Medulla oblongata (tissue), 1 donor: ENCODE measurements around the gene SH3BGRL.

Experiments used
- DNase-seq: peaks from one replicate; pipeline ENCODE4 v3.0.0-alpha.2; 2015; ENCODE audit errors: extremely low spot score

Gene SH3BGRL

GRCh38 chrX:81201671-81202455, at the start of gene SH3BGRL, which contains the start of gene HMGN5:
SH3BGRL (plus strand) TSS chrX:81202102; CDS start chrX:81202201, 99 bp downstream.
HMGN5 (minus strand) TSS chrX:81201913; CDS start chrX:81121549, 80,364 bp downstream.
- peak; percentile 79 for DNase-seq

- no peak for DNase-seq
These were observed 33.5 kb upstream of the SH3BGRL start for GRCh38 chrX:81168391-81168790.

GRCh38 chrX:81174286-81174685, 27.6 kb upstream of the SH3BGRL start:
- peak; percentile 37 for DNase-seq

GRCh38 chrX:81195259-81195658, 6.6 kb upstream of the SH3BGRL start:
- DNase-seq = no peak

GRCh38 chrX:81195712-81196111, 6.2 kb upstream of the SH3BGRL start:
- DNase-seq = peak; percentile 65

- DNase-seq = peak; percentile 5
These were observed 831 bp upstream of the SH3BGRL start for GRCh38 chrX:81201071-81201470.

GRCh38 chrX:81202456-81202819, 536 bp downstream of the SH3BGRL start:
- no peak for DNase-seq

- DNase-seq = no peak
These were observed 1.0 kb downstream of the SH3BGRL start for GRCh38 chrX:81202943-81203342.

- no peak for DNase-seq
These were observed 3.6 kb downstream of the SH3BGRL start for GRCh38 chrX:81205551-81205950.

GRCh38 chrX:81206476-81206875, 4.6 kb downstream of the SH3BGRL start:
- no peak for DNase-seq

- DNase-seq = no peak
These were observed 7.0 kb downstream of the SH3BGRL start for GRCh38 chrX:81208916-81209315.

GRCh38 chrX:81215685-81216084, 13.8 kb downstream of the SH3BGRL start:
- no peak for DNase-seq

GRCh38 chrX:81229229-81229628, 27.3 kb downstream of the SH3BGRL start:
- DNase-seq = no peak

- no peak for DNase-seq
These were observed 28.0 kb downstream of the SH3BGRL start for GRCh38 chrX:81229901-81230300.

GRCh38 chrX:81231476-81231875, 29.6 kb downstream of the SH3BGRL start:
- no peak for DNase-seq

- no peak for DNase-seq
These were observed 30.3 kb downstream of the SH3BGRL start for GRCh38 chrX:81232218-81232617.

GRCh38 chrX:81237516-81237915, 35.6 kb downstream of the SH3BGRL start:
- no peak for DNase-seq

- no peak for DNase-seq
These were observed 36.3 kb downstream of the SH3BGRL start for GRCh38 chrX:81238166-81238565.

GRCh38 chrX:81240701-81241331, 38.9 kb downstream of the SH3BGRL start:
- no peak for DNase-seq

GRCh38 chrX:81241753-81242152, 39.9 kb downstream of the SH3BGRL start:
- DNase-seq = no peak

- no peak for DNase-seq
These were observed 54.0 kb downstream of the SH3BGRL start for GRCh38 chrX:81255876-81256275.

GRCh38 chrX:81257817-81258216, 55.9 kb downstream of the SH3BGRL start:
- no peak for DNase-seq

GRCh38 chrX:81259020-81259713, 57.3 kb downstream of the SH3BGRL start:
- no peak for DNase-seq
